Upper lobe of left lung (tissue), 6 donors: Measurements from ENCODE around the gene SPTLC1. TPM values are rescaled to one million over a fixed set of nuclear protein-coding genes. Genes with fewer than 3 reads are reported as not detected.
"Not testable (repeated sequence)": the region's sequence is repeated elsewhere in the genome, so short reads cannot be mapped to it uniquely, and the experiment has no call there.

Experiments used
- ATAC-seq, 2 donors: fragments of 200-7000 bp; cut with Tn5 transposase; one replicate each; pipeline ENCODE4 v1.9.1; 2022; ENCODE audit warnings: mild to moderate bottlenecking in 2 of 2, moderate library complexity in 2 of 2; ENCODE audit not compliant: low FRiP score in 2 of 2
- DNase-seq, 2 donors: peaks; one replicate each; pipeline ENCODE4 v3.0.0-alpha.2; 2019 to 2020
- H3K27ac ChIP-seq, 4 donors: fragments of 200-600 bp; sonication (generic); one replicate each; pipeline ENCODE4 v1.5.1; 2016 to 2019
- H3K27me3 ChIP-seq, 4 donors: fragments of 200-600 bp; sonication (generic); one replicate each; pipeline ENCODE4 v1.5.1; 2017 to 2019
- H3K36me3 ChIP-seq, 4 donors: fragments of 200-600 bp; sonication (generic); one replicate each; pipeline ENCODE4 v1.5.1; 2016 to 2019
- H3K4me1 ChIP-seq, 4 donors: fragments of 200-600 bp; sonication (generic); one replicate each; pipeline ENCODE4 v1.5.1; 2018 to 2019
- H3K4me3 ChIP-seq, 4 donors: fragments of 200-600 bp; sonication (generic); one replicate each; pipeline ENCODE4 v1.5.1; 2017 to 2019; ENCODE audit warnings: mild to moderate bottlenecking in 2 of 4, moderate library complexity in 1 of 4
- H3K9me3 ChIP-seq, 4 donors: fragments of 200-600 bp; sonication (generic); one replicate each; pipeline ENCODE4 v1.5.1; 2018 to 2019
- CTCF ChIP-seq, 6 experiments: fragments of 450-650 bp in 4 of 6; fragments of 200-600 bp in 2 of 6; sonication (generic) in 2 of 6; IDR thresholded peaks; one replicate each; pipeline ENCODE4 v1.5.1; 2016 to 2019; ENCODE audit warnings: antibody characterized with exemption in 6 of 6
- EP300 ChIP-seq, 4 donors: sonication (generic); formaldehyde crosslinking; IDR thresholded peaks; one replicate each; pipeline ENCODE4 v1.5.1; 2017; ENCODE audit warnings: antibody characterized with exemption in 4 of 4, control low read depth in 2 of 4
- POLR2A ChIP-seq, 4 donors: fragments of 450-650 bp; IDR thresholded peaks; one replicate each; pipeline ENCODE4 v1.5.1; 2016 to 2017; ENCODE audit warnings: antibody characterized with exemption in 4 of 4, mild to moderate bottlenecking in 2 of 4
- POLR2AphosphoS5 ChIP-seq, 2 donors: sonication (generic); formaldehyde crosslinking; IDR thresholded peaks; one replicate each; pipeline ENCODE4 v1.5.1; 2017; ENCODE audit warnings: antibody characterized with exemption in 2 of 2
- WGBS, 2 donors: methylation state at CpG; one replicate each; pipeline ENCODE4 v1.1.5; 2017 to 2018; 5-methylcytosine and 5-hydroxymethylcytosine counted together
- total RNA-seq, 6 donors: library from RNA; depleted of rRNA in 4 of 6; stranded (reverse); fragments of >200 nt in 4 of 6; gene quantifications; one replicate each; pipeline versions ENCODE4 v1.1.0 to v1.2.1, GENCODE V29; 2016 to 2021
- donor health status: DM: no; HTN: no; CAD: no; lungs with moderate emphysema.
- donor health status: DM: no; HTN: yes; CAD: no; lungs with severe emphysema.

The SPTLC1 gene
- total RNA-seq, 6 donors from 2014 or later: 25.6 to 85.7 (median 60.6) TPM

DNA sequence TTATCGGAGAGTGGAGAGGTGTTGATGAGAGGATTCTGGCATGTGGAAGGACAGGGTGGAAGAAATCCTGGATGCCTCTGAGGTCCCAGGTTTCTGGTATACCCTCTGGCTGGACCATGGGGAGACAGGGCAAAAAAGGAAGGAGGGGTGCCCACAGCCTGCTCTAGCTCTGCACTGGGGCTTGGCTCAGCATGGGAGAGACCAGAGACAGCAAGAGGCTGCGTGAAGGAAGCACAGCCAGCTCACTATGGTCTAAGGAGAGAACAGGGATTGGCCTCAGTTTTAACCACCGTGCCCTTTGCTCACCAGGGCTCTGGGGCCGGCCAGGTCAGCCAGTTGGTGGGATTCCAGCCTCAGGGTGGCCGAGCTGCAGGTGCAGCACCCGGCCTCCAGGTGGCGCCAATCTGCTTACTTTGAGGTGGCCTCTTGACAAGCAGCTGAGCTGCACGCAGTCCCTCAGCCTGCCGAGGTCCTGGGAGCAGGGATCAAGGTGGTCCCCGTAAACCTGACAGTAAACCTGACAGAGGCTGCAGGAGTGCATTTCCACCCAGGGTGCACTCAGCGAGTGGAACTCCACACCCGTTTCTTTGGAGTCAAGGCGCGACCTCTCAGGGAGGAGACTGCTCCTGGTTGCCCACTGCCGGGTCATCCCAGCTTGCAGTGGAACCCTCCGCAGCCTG, 25.0 kb upstream of the SPTLC1 start:
- H3K36me3 ChIP-seq: no peaks in the 10 kb centered on the region
- no peak overlapping the region for H3K27ac ChIP-seq
- TF ChIP-seq CTCF (IDR thresholded peaks at IDR 0.05) (peak; percentile 90 to 96 (median 92)), EP300 (IDR thresholded peaks at IDR 0.05) (no peak)
- H3K4me1 ChIP-seq: peaks cover 12 to 27% (median 17%) of the 10 kb centered on the region in 4 donors
- ATAC-seq: peak; percentile 79 to 87
- H3K9me3 ChIP-seq: no peaks in the 10 kb centered on the region
- H3K4me3 ChIP-seq: peak overlapping the region in 3 of 4 donors; percentile 39 to 47 (median 46)
- H3K27me3 ChIP-seq: peaks cover 0 to 12% (median 4%) of the 10 kb centered on the region in 4 donors
- peak; percentile 86 to 92 for DNase-seq
- 19 to 22% methylated on average over 16 of the region's 16 CpGs for WGBS, 2 donors

DNA sequence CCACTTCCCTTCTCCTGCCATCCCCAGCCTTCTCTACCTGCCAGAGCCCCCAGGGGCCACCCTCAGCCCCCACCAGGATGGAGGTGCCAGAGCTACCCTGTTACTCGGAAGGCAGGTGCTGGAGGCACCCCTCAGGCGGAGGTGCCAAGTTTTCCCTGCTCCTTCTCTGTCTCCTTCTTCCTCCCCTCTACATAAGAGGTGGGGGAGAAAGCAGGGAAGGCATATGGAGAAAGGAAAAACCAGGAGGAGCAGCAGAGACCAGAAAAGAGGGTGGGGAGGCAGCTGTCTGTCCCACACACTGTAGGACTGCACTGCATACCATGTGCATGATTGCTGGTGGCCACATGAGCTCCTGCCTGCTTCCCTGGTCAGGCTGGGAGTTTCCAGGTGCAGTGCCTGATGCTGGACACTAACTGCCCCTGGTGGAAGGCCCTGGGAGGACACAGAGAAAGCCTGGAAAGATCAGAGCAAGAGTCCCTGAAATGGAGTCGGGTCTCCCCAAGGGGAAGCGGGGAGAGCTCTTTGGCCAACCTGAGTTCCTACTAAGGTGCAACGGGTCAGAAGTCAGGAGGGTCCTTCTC, 23.8 kb upstream of the SPTLC1 start:
- H3K4me3 ChIP-seq, H3K27ac ChIP-seq, H3K36me3 ChIP-seq, H3K9me3 ChIP-seq, ATAC-seq, DNase-seq: not testable (repeated sequence)
- whole genome bisulfite sequencing, 2 donors: 93 to 95% methylated on average over 4 to 5 of the region's 5 CpGs
- peaks cover 12 to 31% (median 20%) of the 10 kb centered on the region in 4 donors for H3K4me1 ChIP-seq
- H3K27me3 ChIP-seq: peaks cover 0 to 12% (median 4%) of the 10 kb centered on the region in 4 donors

DNA sequence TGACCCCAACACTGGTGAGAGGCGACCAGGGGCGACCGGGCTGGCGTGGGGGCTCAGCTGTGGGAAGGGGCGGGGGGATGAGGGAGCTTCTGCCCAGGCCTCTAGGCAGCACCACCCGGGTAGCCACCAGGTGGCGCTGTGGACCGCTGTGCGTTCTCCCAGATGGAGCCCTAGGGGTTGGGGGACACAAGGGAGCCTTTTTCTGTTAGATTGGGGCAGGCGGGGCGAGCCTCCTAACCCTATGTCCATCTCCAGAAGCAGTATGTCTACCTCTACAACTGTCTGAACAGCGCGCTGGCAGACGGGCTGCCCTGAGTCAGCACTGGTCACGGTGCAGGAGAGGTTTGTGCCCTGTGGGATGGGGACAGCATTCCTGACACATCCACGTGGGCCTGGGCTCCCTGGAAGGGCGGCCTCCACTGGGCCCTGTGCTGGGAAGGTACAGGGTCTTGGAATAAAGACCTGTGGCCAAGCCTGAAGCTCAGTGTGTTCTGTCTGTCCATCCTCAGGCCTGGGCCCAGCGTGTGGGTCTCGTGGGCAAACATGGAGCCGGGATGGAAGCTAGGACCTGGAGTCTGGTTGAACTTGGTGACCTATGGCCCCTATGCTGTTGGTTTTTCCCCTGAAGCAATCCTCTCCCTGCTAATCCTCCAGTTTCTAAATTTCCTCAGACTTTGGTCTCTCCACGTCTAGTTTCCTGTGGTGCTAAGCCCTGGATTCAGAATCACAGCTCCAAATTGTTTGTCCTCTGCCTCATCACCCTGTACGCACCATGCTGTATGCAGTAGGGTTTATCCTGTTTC, 23.1 kb upstream of the SPTLC1 start:
- H3K27ac ChIP-seq: no peak overlapping the region
- WGBS, 2 donors: 30 to 43% methylated on average over 21 to 22 of the region's 22 CpGs
- H3K4me1 ChIP-seq: peaks cover 12 to 37% (median 25%) of the 10 kb centered on the region in 4 donors
- ATAC-seq (peak; percentile 55 to 66), DNase-seq (peak; percentile 68 to 93)
- H3K9me3 ChIP-seq: no peaks in the 10 kb centered on the region
- TF ChIP-seq CTCF (IDR thresholded peaks at IDR 0.05) (peak; percentile 48 to 92 (median 73)), EP300 (IDR thresholded peaks at IDR 0.05) (no peak)
- no peaks in the 10 kb centered on the region for H3K36me3 ChIP-seq
- peaks cover 0 to 12% (median 4%) of the 10 kb centered on the region in 4 donors for H3K27me3 ChIP-seq
- no peak overlapping the region for H3K4me3 ChIP-seq

- 53 to 63% methylated on average over 9 to 15 of the region's 19 CpGs for WGBS, 2 donors
- no peak for ATAC-seq
- Histone ChIP-seq H3K27me3 (peaks cover 0 to 8% (median 2%) of the 10 kb centered on the region in 4 donors), H3K9me3 (no peaks in the 10 kb centered on the region), H3K36me3 (no peaks in the 10 kb centered on the region), H3K27ac (no peak overlapping the region), H3K4me3 (no peak overlapping the region), H3K4me1 (peaks cover 10 to 33% (median 22%) of the 10 kb centered on the region in 4 donors)
- peak in 1 of 2 donors; percentile 69 for DNase-seq
- no peak for TF ChIP-seq CTCF (IDR thresholded peaks at IDR 0.05)
- TF ChIP-seq POLR2A (IDR thresholded peaks at IDR 0.05): no peak
- no peak for TF ChIP-seq POLR2AphosphoS5 (IDR thresholded peaks at IDR 0.05)
- no peak for TF ChIP-seq EP300 (IDR thresholded peaks at IDR 0.05)
Measured at GRCh38 chr9:92136184-92136858, 21.1 kb upstream of the SPTLC1 start.

DNA sequence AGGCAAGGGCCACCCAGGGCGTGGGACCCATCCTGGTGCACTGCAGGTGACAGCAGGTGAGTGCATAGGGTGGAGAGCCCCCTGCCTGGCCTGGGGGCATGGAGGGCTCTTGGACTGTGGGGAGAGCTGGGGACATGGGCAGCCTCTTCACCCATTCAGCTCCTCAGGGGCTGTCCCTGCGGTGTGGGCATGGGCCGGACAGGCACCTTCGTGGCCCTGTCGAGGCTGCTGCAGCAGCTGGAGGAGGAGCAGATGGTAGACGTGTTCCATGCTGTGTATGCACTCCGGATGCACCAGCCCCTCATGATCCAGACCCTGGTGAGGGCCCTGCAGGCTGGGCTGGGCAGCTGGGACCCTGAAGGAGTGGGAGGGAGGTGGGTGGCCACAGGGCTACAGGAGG, 20.4 kb upstream of the SPTLC1 start:
- TF ChIP-seq POLR2A (IDR thresholded peaks at IDR 0.05): no peak
- no peak for TF ChIP-seq CTCF (IDR thresholded peaks at IDR 0.05)
- no peak for TF ChIP-seq POLR2AphosphoS5 (IDR thresholded peaks at IDR 0.05)
- TF ChIP-seq EP300 (IDR thresholded peaks at IDR 0.05): no peak
- peak in 1 of 2 donors; percentile 67 for DNase-seq
- no peak overlapping the region for H3K4me3 ChIP-seq
- H3K27me3 ChIP-seq: peaks cover 0 to 2% (median 0%) of the 10 kb centered on the region in 4 donors
- H3K4me1 ChIP-seq: peaks cover 3 to 25% (median 14%) of the 10 kb centered on the region in 4 donors
- ATAC-seq: no peak
- H3K36me3 ChIP-seq: no peaks in the 10 kb centered on the region
- WGBS, 2 donors: 60 to 91% methylated on average over 1 to 7 of the region's 7 CpGs
- H3K9me3 ChIP-seq: no peaks in the 10 kb centered on the region
- no peak overlapping the region for H3K27ac ChIP-seq
